ENCODE results near the gene PTH1R.

The PTH1R gene

GRCh38 chr3:46856576-46857471, 20.7 kb upstream of the PTH1R start:
- TF ChIP-seq ZFX (IDR thresholded peaks at IDR 0.05; ENCODE audit: borderline replicate concordance) (no peak), CTCF (IDR thresholded peaks at IDR 0.05) (no peak)

GRCh38 chr3:46857485-46858341, 19.8 kb upstream of the PTH1R start:
- TF ChIP-seq ZFX (IDR thresholded peaks at IDR 0.05; ENCODE audit: borderline replicate concordance) (no peak), CTCF (IDR thresholded peaks at IDR 0.05) (no peak)
- no peak overlapping the region for H3K27ac ChIP-seq

More at GRCh38 chr3:46856576-46857471, 20.7 kb upstream of the PTH1R start:
- no peak overlapping the region for H3K27ac ChIP-seq

GRCh38 chr3:46858456-46858855, 19.1 kb upstream of the PTH1R start:
- TF ChIP-seq CTCF (IDR thresholded peaks at IDR 0.05) (no peak), ZFX (IDR thresholded peaks at IDR 0.05; ENCODE audit: borderline replicate concordance) (no peak)
- no peak overlapping the region for H3K27ac ChIP-seq

- H3K27ac ChIP-seq, result no peak overlapping the region
- TF ChIP-seq CTCF (IDR thresholded peaks at IDR 0.05) (no peak), ZFX (IDR thresholded peaks at IDR 0.05; ENCODE audit: borderline replicate concordance) (no peak)
Observed at GRCh38 chr3:46859001-46859710, 18.4 kb upstream of the PTH1R start.

- H3K27ac ChIP-seq, result no peak overlapping the region
- TF ChIP-seq ZFX (IDR thresholded peaks at IDR 0.05; ENCODE audit: borderline replicate concordance) (no peak), CTCF (IDR thresholded peaks at IDR 0.05) (peak; percentile 66)
Observed at GRCh38 chr3:46860017-46860809, 17.3 kb upstream of the PTH1R start.

- no peak for TF ChIP-seq ZFX (IDR thresholded peaks at IDR 0.05; ENCODE audit: borderline replicate concordance)
- TF ChIP-seq CTCF (IDR thresholded peaks at IDR 0.05), result no peak
- H3K27ac ChIP-seq, result no peak overlapping the region
Observed at GRCh38 chr3:46860810-46861604, 16.5 kb upstream of the PTH1R start.

Measured in 22Rv1 (cell line).